ENCODE data around the gene COL20A1.

Gene COL20A1

DNA sequence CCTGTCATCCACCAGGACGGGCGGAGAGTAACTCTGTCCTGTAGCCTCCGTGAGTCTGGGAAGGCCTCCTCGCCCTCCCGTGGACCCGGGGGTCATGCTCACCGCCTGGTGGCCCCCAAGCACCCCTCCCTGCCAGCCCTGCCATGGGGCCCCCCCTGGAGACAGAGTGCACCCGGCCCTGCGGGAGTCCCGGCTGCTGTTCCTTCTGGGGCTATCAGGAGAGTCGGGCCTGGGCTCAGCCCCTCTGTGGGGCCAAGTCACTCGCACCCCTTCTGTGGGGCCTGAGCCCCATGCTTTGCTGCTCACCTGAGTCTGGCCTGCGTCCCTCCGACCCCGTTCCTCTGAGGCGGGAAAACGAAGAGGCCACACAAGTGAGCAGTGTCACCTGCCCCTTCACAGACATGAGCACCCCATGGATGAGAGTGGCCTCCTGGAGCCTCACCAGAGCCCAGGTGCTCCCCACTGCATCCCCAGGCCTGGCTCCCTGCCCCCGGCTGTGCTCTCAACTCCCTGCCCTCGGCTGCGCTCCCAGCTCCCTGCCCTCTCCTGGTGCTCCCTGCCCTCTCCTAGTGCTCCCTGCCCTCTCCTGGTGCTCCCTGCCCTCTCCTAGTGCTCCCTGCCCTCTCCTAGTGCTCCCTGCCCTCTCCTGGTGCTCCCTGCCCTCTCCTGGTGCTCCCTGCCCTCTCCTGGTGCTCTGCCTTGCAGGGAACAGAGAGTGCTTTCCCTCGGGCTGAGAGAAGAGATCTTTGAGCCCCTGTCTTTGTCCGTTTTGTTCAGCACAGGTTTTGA lies 72.8 kb downstream of the COL20A1 start:
- Histone ChIP-seq H4K8ac (ENCODE audit: low read length) (no peak overlapping the region), H3K23ac (ENCODE audit: low read length in 2 of 2) (no peak overlapping the region), H2BK120ac (ENCODE audit: low read depth, low read length) (no peak overlapping the region), H3K36me3 (ENCODE audit: control insufficient read depth in 1 of 2, insufficient read depth in 2 of 2, low read depth in 1 of 2, low read length in 2 of 2) (no peaks in the 10 kb centered on the region), H2AFZ (ENCODE audit: low read depth, low read length) (no peak overlapping the region), H2BK12ac (ENCODE audit: low read length in 2 of 2) (no peak overlapping the region), H3K9ac (ENCODE audit: low read length) (no peak overlapping the region), H3K4me1 (ENCODE audit: control insufficient read depth, insufficient read depth, low read depth, low read length) (peaks cover 7% of the 10 kb centered on the region), H3K79me1 (replicated peaks; ENCODE audit: low read length, poor library complexity, severe bottlenecking) (no peaks in the 10 kb centered on the region), H3K27ac (ENCODE audit: low read length, poor library complexity, severe bottlenecking) (no peak overlapping the region), H2BK15ac (ENCODE audit: low read depth, poor library complexity, severe bottlenecking) (no peak overlapping the region), H4K91ac (ENCODE audit: low read length) (no peak overlapping the region), H3K14ac (ENCODE audit: low read length in 2 of 2) (no peak overlapping the region), H3K4me2 (ENCODE audit: low read length, poor library complexity, severe bottlenecking) (no peak overlapping the region), H3K4me3 (ENCODE audit: insufficient read depth in 1 of 2, low read depth in 1 of 2, low read length in 2 of 2) (no peak overlapping the region), H3K4ac (ENCODE audit: low read depth in 1 of 2, low read length in 2 of 2) (no peak overlapping the region), H2AK5ac (ENCODE audit: low read length, severe bottlenecking) (no peak overlapping the region), H3K27me3 (ENCODE audit: control insufficient read depth in 1 of 2, insufficient read depth in 1 of 2, low read length in 2 of 2) (peaks cover 46 to 71% of the 10 kb centered on the region in 2 experiments), H3K9me3 (ENCODE audit: control insufficient read depth, low read length) (no peaks in the 10 kb centered on the region), H2BK5ac (ENCODE audit: low read depth, low read length, poor library complexity, severe bottlenecking) (no peak overlapping the region), H3K18ac (ENCODE audit: low read depth in 1 of 2, low read length in 2 of 2) (no peak overlapping the region)
- DNase-seq, result no peak
- WGBS, result 82% methylated on average over 22 of the region's 22 CpGs

- no peak overlapping the region for H2BK15ac ChIP-seq (ENCODE audit: low read depth, poor library complexity, severe bottlenecking)
- no peak for DNase-seq
- H3K36me3 ChIP-seq (ENCODE audit: control insufficient read depth in 1 of 2, insufficient read depth in 2 of 2, low read depth in 1 of 2, low read length in 2 of 2), result no peaks in the 10 kb centered on the region
- peaks cover 4% of the 10 kb centered on the region for H3K4me1 ChIP-seq (ENCODE audit: control insufficient read depth, insufficient read depth, low read depth, low read length)
- H3K4ac ChIP-seq (ENCODE audit: low read depth in 1 of 2, low read length in 2 of 2), result no peak overlapping the region
- no peak overlapping the region for H2AFZ ChIP-seq (ENCODE audit: low read depth, low read length)
- H4K8ac ChIP-seq (ENCODE audit: low read length), result no peak overlapping the region
- no peak overlapping the region for H3K27ac ChIP-seq (ENCODE audit: low read length, poor library complexity, severe bottlenecking)
- no peak overlapping the region for H2AK5ac ChIP-seq (ENCODE audit: low read length, severe bottlenecking)
- H4K91ac ChIP-seq (ENCODE audit: low read length), result no peak overlapping the region
- H3K14ac ChIP-seq (ENCODE audit: low read length in 2 of 2), result no peak overlapping the region
- no peak overlapping the region for H3K4me2 ChIP-seq (ENCODE audit: low read length, poor library complexity, severe bottlenecking)
- WGBS, result 80% methylated on average over 30 of the region's 30 CpGs
- no peak overlapping the region for H3K9ac ChIP-seq (ENCODE audit: low read length)
- no peak overlapping the region for H3K18ac ChIP-seq (ENCODE audit: low read depth in 1 of 2, low read length in 2 of 2)
- no peak overlapping the region for H2BK12ac ChIP-seq (ENCODE audit: low read length in 2 of 2)
- H3K4me3 ChIP-seq (ENCODE audit: insufficient read depth in 1 of 2, low read depth in 1 of 2, low read length in 2 of 2), result no peak overlapping the region
- H3K79me1 ChIP-seq (replicated peaks; ENCODE audit: low read length, poor library complexity, severe bottlenecking), result no peaks in the 10 kb centered on the region
- no peak overlapping the region for H2BK120ac ChIP-seq (ENCODE audit: low read depth, low read length)
- H3K9me3 ChIP-seq (ENCODE audit: control insufficient read depth, low read length), result no peaks in the 10 kb centered on the region
- no peak overlapping the region for H3K23ac ChIP-seq (ENCODE audit: low read length in 2 of 2)
- H3K27me3 ChIP-seq (ENCODE audit: control insufficient read depth in 1 of 2, insufficient read depth in 1 of 2, low read length in 2 of 2), result peaks cover 49 to 75% of the 10 kb centered on the region in 2 experiments
- H2BK5ac ChIP-seq (ENCODE audit: low read depth, low read length, poor library complexity, severe bottlenecking), result no peak overlapping the region
These were observed 73.7 kb downstream of the COL20A1 start for GRCh38 chr20:63366390-63367365.

DNA sequence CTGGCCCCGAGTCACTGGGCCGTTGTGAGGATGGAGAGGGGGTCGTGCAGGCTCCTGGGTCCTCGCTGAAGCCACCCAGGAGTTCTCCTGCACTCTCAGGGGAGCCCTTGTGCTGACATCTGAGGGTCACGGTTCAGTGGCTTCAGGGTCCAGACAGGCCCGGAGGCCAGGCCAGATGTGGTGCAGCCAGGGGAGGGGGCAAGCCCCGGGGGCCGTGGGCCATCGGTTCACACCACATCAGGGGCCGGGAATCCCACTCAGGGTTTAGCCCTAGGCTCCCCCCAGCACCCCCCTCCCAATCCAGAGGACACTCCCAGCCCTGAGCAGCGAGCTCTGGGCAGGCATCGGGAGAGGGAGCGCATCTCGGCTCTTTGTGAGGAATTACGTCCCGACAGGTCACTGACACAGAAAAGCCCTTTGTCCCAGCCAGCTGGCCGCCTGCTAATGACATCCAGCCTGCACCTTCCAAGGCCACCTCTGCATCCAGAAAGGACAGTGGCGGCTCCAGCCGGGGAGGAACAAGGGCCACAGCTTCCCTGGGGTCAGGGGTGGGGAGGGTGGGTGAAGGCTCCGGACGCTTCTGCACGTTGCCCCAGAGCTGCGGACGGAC lies 74.6 kb downstream of the COL20A1 start:
- Histone ChIP-seq H3K23ac (ENCODE audit: low read length in 2 of 2) (no peak overlapping the region), H3K27me3 (ENCODE audit: control insufficient read depth in 1 of 2, insufficient read depth in 1 of 2, low read length in 2 of 2) (peaks cover 40 to 71% of the 10 kb centered on the region in 2 experiments), H3K9ac (ENCODE audit: low read length) (no peak overlapping the region), H3K79me1 (replicated peaks; ENCODE audit: low read length, poor library complexity, severe bottlenecking) (no peaks in the 10 kb centered on the region), H2BK120ac (ENCODE audit: low read depth, low read length) (no peak overlapping the region), H3K4me1 (ENCODE audit: control insufficient read depth, insufficient read depth, low read depth, low read length) (peaks cover 4% of the 10 kb centered on the region), H2AK5ac (ENCODE audit: low read length, severe bottlenecking) (no peak overlapping the region), H4K8ac (ENCODE audit: low read length) (no peak overlapping the region), H3K9me3 (ENCODE audit: control insufficient read depth, low read length) (no peaks in the 10 kb centered on the region), H2BK15ac (ENCODE audit: low read depth, poor library complexity, severe bottlenecking) (no peak overlapping the region), H2AFZ (ENCODE audit: low read depth, low read length) (no peak overlapping the region), H3K14ac (ENCODE audit: low read length in 2 of 2) (no peak overlapping the region), H2BK5ac (ENCODE audit: low read depth, low read length, poor library complexity, severe bottlenecking) (no peak overlapping the region), H3K36me3 (ENCODE audit: control insufficient read depth in 1 of 2, insufficient read depth in 2 of 2, low read depth in 1 of 2, low read length in 2 of 2) (no peaks in the 10 kb centered on the region), H4K91ac (ENCODE audit: low read length) (no peak overlapping the region), H3K27ac (ENCODE audit: low read length, poor library complexity, severe bottlenecking) (no peak overlapping the region), H3K4ac (ENCODE audit: low read depth in 1 of 2, low read length in 2 of 2) (no peak overlapping the region), H2BK12ac (ENCODE audit: low read length in 2 of 2) (no peak overlapping the region), H3K4me3 (ENCODE audit: insufficient read depth in 1 of 2, low read depth in 1 of 2, low read length in 2 of 2) (no peak overlapping the region), H3K4me2 (ENCODE audit: low read length, poor library complexity, severe bottlenecking) (no peak overlapping the region), H3K18ac (ENCODE audit: low read depth in 1 of 2, low read length in 2 of 2) (no peak overlapping the region)
- 68% methylated on average over 23 of the region's 24 CpGs for WGBS
- no peak for DNase-seq

DNA sequence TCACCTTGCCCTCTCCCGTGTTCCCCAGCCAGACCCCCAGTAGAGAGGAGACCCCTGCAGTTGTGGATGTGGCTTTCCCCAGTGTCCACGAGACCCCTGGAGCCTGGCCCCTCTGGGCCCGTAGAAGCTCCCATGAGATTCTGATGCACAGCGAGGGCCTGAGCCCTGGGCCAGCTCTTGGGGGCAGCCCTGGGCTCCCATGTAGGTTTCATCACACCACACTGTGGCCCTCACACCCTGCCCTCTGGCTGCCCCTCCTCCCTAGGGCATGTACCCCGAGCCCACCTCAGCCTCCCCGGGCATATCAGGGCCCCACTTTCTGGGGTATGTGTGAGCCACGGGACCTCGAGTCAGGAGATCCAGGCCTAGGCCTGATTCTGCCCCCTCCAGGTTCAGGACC lies 75.2 kb downstream of the COL20A1 start:
- H3K4me2 ChIP-seq (ENCODE audit: low read length, poor library complexity, severe bottlenecking), result no peak overlapping the region
- H4K8ac ChIP-seq (ENCODE audit: low read length), result no peak overlapping the region
- no peak overlapping the region for H2BK120ac ChIP-seq (ENCODE audit: low read depth, low read length)
- no peak overlapping the region for H3K14ac ChIP-seq (ENCODE audit: low read length in 2 of 2)
- H2AK5ac ChIP-seq (ENCODE audit: low read length, severe bottlenecking), result no peak overlapping the region
- H3K27me3 ChIP-seq (ENCODE audit: control insufficient read depth in 1 of 2, insufficient read depth in 1 of 2, low read length in 2 of 2), result peaks cover 40 to 67% of the 10 kb centered on the region in 2 experiments
- no peak overlapping the region for H3K27ac ChIP-seq (ENCODE audit: low read length, poor library complexity, severe bottlenecking)
- DNase-seq, result no peak
- no peaks in the 10 kb centered on the region for H3K9me3 ChIP-seq (ENCODE audit: control insufficient read depth, low read length)
- no peak overlapping the region for H3K9ac ChIP-seq (ENCODE audit: low read length)
- 85% methylated on average over 8 of the region's 8 CpGs for WGBS
- H3K23ac ChIP-seq (ENCODE audit: low read length in 2 of 2), result no peak overlapping the region
- no peaks in the 10 kb centered on the region for H3K79me1 ChIP-seq (replicated peaks; ENCODE audit: low read length, poor library complexity, severe bottlenecking)
- no peak overlapping the region for H2BK15ac ChIP-seq (ENCODE audit: low read depth, poor library complexity, severe bottlenecking)
- H3K4ac ChIP-seq (ENCODE audit: low read depth in 1 of 2, low read length in 2 of 2), result no peak overlapping the region
- no peak overlapping the region for H2BK12ac ChIP-seq (ENCODE audit: low read length in 2 of 2)
- no peak overlapping the region for H4K91ac ChIP-seq (ENCODE audit: low read length)
- no peaks in the 10 kb centered on the region for H3K36me3 ChIP-seq (ENCODE audit: control insufficient read depth in 1 of 2, insufficient read depth in 2 of 2, low read depth in 1 of 2, low read length in 2 of 2)
- H3K4me3 ChIP-seq (ENCODE audit: insufficient read depth in 1 of 2, low read depth in 1 of 2, low read length in 2 of 2), result no peak overlapping the region
- H2AFZ ChIP-seq (ENCODE audit: low read depth, low read length), result no peak overlapping the region
- no peak overlapping the region for H2BK5ac ChIP-seq (ENCODE audit: low read depth, low read length, poor library complexity, severe bottlenecking)
- no peak overlapping the region for H3K18ac ChIP-seq (ENCODE audit: low read depth in 1 of 2, low read length in 2 of 2)
- H3K4me1 ChIP-seq (ENCODE audit: control insufficient read depth, insufficient read depth, low read depth, low read length), result peaks cover 4% of the 10 kb centered on the region

All from mesenchymal stem cell (in vitro differentiated cells and primary cell).